Fibroblast of the aortic adventitia (primary cell): ENCODE data around the gene CLSTN2. TPM values are rescaled to one million over a fixed set of nuclear protein-coding genes. Genes with fewer than 3 reads are reported as not detected.

Experiments used
- DNase-seq: peaks from one replicate; pipeline ENCODE4 v3.0.0-alpha.2; 2010; ENCODE audit warnings: low read depth
- H3K4me3 ChIP-seq: 2 replicates; pipeline ENCODE4 v1.5.1; 2011; ENCODE audit warnings: low read depth, mild to moderate bottlenecking, control low read depth, low read length, moderate library complexity
- total RNA-seq: library from RNA; depleted of rRNA; stranded (reverse); fragments of >200 nt; gene quantifications from 2 replicates; pipeline ENCODE4 v1.2.3, GENCODE V29; 2012; ENCODE audit warnings: low replicate concordance
- TF ChIP-seq, protein P1 (sequence below): IDR thresholded peaks from 2 replicates; pipeline ENCODE4 v1.5.1; 2011; ENCODE audit warnings: mild to moderate bottlenecking, low read length, control low read depth, inconsistent platforms; ENCODE audit not compliant: insufficient read depth

Gene CLSTN2
- total RNA-seq, 1 donor, result 3.2 TPM

DNA sequence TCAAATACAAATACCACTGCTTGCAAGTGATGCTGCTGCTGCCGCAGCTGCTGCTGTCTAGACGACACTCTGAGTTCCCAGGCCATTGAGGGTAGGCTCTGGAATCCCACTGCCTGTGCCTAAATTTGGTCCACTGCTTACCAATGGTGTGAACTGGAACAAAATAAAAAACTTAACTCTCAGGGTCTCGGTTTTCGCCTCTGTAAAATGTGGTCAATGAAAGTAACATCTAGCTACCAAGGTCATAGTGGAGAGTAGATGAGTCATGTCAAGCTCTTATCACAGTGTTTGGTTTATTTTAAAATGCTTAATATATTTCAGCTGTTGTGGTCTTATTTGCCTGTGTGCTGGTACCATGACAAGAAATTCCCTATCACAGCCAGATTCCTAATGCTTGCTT is 299.3 kb downstream of the CLSTN2 start:
- no peak for DNase-seq
- TF ChIP-seq, protein P1, sequence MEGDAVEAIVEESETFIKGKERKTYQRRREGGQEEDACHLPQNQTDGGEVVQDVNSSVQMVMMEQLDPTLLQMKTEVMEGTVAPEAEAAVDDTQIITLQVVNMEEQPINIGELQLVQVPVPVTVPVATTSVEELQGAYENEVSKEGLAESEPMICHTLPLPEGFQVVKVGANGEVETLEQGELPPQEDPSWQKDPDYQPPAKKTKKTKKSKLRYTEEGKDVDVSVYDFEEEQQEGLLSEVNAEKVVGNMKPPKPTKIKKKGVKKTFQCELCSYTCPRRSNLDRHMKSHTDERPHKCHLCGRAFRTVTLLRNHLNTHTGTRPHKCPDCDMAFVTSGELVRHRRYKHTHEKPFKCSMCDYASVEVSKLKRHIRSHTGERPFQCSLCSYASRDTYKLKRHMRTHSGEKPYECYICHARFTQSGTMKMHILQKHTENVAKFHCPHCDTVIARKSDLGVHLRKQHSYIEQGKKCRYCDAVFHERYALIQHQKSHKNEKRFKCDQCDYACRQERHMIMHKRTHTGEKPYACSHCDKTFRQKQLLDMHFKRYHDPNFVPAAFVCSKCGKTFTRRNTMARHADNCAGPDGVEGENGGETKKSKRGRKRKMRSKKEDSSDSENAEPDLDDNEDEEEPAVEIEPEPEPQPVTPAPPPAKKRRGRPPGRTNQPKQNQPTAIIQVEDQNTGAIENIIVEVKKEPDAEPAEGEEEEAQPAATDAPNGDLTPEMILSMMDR, result no peak
- no peak overlapping the region for H3K4me3 ChIP-seq

DNA sequence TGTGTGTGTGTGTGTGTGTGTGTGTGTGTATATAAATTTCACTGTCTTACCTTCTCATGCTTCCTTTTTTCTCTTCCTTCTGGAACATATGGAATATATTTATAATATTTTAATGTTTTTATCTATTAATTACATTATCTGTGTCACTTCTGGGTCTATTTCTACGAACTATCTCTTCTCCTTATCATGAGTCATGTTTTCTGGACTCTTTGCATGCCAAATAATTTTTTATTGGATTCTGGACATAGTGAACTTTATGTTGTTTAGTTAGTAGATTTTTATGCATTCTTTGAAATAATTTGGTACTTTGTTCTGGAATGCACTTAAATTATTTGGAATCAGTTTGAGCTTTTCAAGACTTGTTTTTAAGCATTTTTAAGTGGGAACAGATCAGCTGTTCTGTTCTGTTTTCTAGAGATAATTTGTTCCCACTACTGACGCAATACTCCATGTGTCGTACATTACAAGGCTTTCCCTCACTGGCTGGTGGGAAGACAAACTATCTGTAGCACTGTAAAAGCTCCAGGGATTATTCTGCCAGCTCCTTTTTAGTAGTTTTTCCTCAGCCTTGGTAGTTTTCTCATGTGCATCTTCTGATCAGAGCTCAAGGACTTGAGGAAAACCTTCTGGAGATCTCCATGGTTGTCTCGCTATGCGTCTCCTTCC is 302.0 kb downstream of the CLSTN2 start:
- DNase-seq, result peak; percentile 51
- TF ChIP-seq, protein P1, result no peak

DNA sequence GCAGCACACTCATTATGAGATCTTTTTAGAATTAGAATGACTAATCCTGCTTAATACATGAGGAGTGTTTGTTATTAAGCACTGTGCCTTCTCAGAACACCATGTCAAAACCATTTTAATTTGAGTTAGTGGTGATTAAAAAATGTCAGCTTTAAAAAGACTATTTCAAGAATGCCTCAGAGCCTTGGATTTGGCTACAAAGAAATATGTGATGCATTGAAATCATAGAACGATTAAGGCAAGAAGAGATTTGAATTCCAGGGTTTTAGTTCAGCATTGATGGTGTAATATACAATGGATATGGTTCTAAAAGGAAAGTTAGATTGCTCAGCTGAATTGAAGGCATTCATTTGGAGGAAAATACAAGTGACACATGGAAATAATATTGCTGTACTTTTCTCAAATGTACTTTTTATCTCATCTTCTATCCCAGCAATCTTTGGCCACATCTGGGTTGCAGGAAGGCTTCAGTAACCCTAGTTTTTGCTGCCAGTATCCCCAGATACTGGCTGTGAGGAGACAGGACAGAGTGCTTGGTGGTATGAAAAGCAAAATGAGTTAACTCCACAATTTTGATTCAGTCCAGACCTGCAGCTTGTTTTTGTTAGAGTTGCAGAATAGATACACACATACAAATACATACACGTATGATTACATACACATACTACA is 303.8 kb downstream of the CLSTN2 start:
- no peak overlapping the region for H3K4me3 ChIP-seq
- peak; percentile 6 for DNase-seq
- TF ChIP-seq, protein P1, result no peak

More for the DNA sequence above, 302.0 kb downstream of the CLSTN2 start:
- H3K4me3 ChIP-seq, result no peak overlapping the region

DNA sequence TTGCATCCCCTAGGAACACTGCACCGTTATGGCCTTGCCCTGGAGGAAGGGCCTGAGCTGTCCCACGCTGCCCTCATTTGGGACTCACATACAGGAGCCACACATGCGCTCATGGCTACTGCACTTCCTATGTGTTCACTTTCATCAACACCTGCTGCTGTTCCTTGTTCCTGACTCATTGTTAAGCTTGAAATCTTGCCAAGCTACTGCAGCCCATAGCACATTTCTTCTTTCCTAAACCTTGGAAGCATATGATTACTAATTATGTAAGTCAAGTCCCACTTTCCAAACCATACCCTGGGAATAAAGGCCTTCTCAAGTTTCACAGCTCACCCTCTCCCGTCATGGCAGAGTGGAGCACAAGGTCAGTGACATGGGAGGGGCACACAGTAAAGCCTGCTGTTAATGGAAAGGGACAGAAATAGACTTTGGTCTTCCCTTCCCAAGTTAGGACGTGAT is 307.9 kb downstream of the CLSTN2 start:
- no peak for DNase-seq
- H3K4me3 ChIP-seq, result no peak overlapping the region
- TF ChIP-seq, protein P1, result no peak

DNA sequence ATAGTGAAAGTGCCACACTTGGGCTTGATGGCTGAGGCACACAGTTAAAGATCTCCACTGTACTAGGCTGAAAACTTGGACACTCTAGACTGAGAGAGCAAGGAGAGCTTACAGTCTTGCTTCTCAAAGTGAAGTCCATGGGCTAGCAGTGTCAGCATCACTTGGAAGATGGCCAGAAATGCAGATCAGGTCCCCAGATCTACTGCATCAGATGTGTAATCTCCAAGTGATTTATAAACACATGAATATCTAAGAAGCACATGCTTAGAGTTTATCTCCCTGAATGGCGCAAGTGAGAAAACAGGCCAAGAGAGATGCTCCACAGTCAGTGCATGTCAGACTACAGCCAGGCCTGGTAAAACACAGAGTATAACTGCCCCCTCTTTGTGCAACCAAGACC is 308.6 kb downstream of the CLSTN2 start:
- no peak for DNase-seq
- TF ChIP-seq, protein P1, result no peak
- H3K4me3 ChIP-seq, result no peak overlapping the region

DNA sequence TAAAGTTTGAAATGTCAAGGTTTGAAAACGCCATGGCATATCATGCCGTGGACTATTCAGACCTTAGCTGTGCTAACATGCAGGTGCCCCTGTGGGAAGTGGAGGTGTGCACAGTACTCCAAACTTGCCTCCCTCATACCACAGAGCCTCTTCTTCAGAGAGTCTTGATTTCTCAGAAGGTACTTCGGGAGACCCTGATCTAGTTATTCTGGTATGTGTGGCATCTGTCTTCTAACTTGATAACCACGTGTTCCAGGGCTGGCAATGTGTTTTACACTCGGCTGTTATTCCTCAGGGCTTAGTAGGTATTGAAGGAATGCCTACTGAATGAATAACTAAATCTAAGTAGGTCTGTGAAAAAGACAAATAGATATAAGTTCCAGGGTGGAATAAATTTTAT is 309.9 kb downstream of the CLSTN2 start:
- H3K4me3 ChIP-seq, result no peak overlapping the region
- DNase-seq, result no peak
- TF ChIP-seq, protein P1, result no peak
